HepG2 (cell line): Measurements from ENCODE around the gene PLAAT1.

Experiments used
- GABPA ChIP-seq, 2 experiments: IDR thresholded peaks; 2 replicates each; pipeline ENCODE4 v1.6.1; 2011 to 2016; ENCODE audit warnings: low read depth in 2 of 2, low read length in 1 of 2, missing biosample characterization in 1 of 2, missing genetic modification characterization in 1 of 2
- JUNB ChIP-seq: sonication (generic); formaldehyde crosslinking; IDR thresholded peaks from 2 replicates; pipeline ENCODE4 v1.8.0; 2022; ENCODE audit warnings: missing genetic modification reagents, mild to moderate bottlenecking, borderline replicate concordance
- NRL ChIP-seq: sonication (generic); formaldehyde crosslinking; IDR thresholded peaks from 2 replicates; pipeline ENCODE4 v1.5.0; 2020; ENCODE audit warnings: missing genetic modification reagents, mild to moderate bottlenecking, moderate library complexity, borderline replicate concordance
- SMC3 ChIP-seq: IDR thresholded peaks from 2 replicates; pipeline ENCODE4 v1.6.1; 2011; ENCODE audit warnings: low read length, improper control_type of control experiment
- TF ChIP-seq, protein P1 (sequence below): IDR thresholded peaks from 2 replicates; pipeline ENCODE4 v1.6.1; 2016; ENCODE audit warnings: low read depth, control low read depth
- TF ChIP-seq, protein P2 (sequence below): sonication (generic); formaldehyde crosslinking; IDR thresholded peaks from 2 replicates; pipeline ENCODE4 v1.4.0; 2020; ENCODE audit warnings: low read depth, mild to moderate bottlenecking, missing genetic modification reagents
- TF ChIP-seq, protein P3 (sequence below): sonication (generic); formaldehyde crosslinking; IDR thresholded peaks from 2 replicates; pipeline ENCODE4 v1.8.1; 2023; ENCODE audit warnings: missing genetic modification reagents, inconsistent platforms, borderline replicate concordance

DNA sequence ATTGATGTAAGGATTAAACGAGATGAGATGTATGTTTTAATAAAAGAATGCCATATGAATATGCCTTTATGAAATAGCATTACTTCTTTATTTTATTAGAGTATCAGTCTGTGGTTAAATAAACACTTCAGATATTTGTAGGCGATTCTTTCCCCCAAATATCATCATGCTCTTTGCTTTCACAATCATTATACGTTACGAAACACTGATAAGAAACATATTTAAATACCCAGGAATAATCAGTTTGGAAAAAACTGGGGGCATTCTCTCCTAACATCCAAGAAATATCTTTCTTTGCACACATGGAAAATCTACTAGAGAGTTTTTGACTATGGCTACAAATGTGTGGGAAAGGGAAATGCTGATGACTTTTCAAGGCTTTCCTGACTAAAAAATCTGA, 4.4 kb upstream of the PLAAT1 start:
- TF ChIP-seq, protein P1, sequence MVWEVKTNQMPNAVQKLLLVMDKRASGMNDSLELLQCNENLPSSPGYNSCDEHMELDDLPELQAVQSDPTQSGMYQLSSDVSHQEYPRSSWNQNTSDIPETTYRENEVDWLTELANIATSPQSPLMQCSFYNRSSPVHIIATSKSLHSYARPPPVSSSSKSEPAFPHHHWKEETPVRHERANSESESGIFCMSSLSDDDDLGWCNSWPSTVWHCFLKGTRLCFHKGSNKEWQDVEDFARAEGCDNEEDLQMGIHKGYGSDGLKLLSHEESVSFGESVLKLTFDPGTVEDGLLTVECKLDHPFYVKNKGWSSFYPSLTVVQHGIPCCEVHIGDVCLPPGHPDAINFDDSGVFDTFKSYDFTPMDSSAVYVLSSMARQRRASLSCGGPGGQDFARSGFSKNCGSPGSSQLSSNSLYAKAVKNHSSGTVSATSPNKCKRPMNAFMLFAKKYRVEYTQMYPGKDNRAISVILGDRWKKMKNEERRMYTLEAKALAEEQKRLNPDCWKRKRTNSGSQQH (CRISPR knock-in tag): no peak
- TF ChIP-seq GABPA (IDR thresholded peaks at IDR 0.05; ENCODE audit: low read depth, low read length): no peak
- no peak for TF ChIP-seq GABPA (CRISPR knock-in tag; IDR thresholded peaks at IDR 0.05; ENCODE audit: low read depth)
- TF ChIP-seq, protein P2, sequence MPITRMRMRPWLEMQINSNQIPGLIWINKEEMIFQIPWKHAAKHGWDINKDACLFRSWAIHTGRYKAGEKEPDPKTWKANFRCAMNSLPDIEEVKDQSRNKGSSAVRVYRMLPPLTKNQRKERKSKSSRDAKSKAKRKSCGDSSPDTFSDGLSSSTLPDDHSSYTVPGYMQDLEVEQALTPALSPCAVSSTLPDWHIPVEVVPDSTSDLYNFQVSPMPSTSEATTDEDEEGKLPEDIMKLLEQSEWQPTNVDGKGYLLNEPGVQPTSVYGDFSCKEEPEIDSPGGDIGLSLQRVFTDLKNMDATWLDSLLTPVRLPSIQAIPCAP (CRISPR knock-in tag): no peak
- no peak for TF ChIP-seq NRL (CRISPR knock-in tag)
- no peak for TF ChIP-seq JUNB (CRISPR knock-in tag)
- TF ChIP-seq, protein P3, sequence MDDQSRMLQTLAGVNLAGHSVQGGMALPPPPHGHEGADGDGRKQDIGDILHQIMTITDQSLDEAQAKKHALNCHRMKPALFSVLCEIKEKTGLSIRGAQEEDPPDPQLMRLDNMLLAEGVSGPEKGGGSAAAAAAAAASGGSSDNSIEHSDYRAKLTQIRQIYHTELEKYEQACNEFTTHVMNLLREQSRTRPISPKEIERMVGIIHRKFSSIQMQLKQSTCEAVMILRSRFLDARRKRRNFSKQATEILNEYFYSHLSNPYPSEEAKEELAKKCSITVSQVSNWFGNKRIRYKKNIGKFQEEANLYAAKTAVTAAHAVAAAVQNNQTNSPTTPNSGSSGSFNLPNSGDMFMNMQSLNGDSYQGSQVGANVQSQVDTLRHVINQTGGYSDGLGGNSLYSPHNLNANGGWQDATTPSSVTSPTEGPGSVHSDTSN (CRISPR knock-in tag): no peak
- TF ChIP-seq SMC3: no peak
